Body of pancreas (tissue), 4 donors: ENCODE results near the gene KRTAP10-1. TPM values are rescaled to one million over a fixed set of nuclear protein-coding genes. Genes with fewer than 3 reads are reported as not detected.

Experiments
- ATAC-seq: fragments of 150-250 bp; one replicate; pipeline ENCODE4 v1.9.1; 2016
- DNase-seq, 4 donors: peaks; one replicate each; pipeline ENCODE4 v3.0.0-alpha.2; 2019
- H3K27ac ChIP-seq, 4 donors: fragments of 200-600 bp; sonication (generic); 1 replicate in 3 of 4; 2 replicates in 1 of 4; pipeline versions ENCODE4 v1.5.1 to v1.6.1; 2016 to 2019; ENCODE audit warnings: mild to moderate bottlenecking in 1 of 4, mixed read lengths in 1 of 4, moderate library complexity in 1 of 4
- H3K27me3 ChIP-seq, 2 donors: fragments of 200-600 bp; sonication (generic); one replicate each; pipeline ENCODE4 v1.6.0; 2016; ENCODE audit warnings: mild to moderate bottlenecking in 1 of 2
- H3K36me3 ChIP-seq, 2 donors: fragments of 200-600 bp; sonication (generic); replicated peaks in 1 of 2; 2 replicates each; pipeline ENCODE4 v1.5.1; 2016; ENCODE audit warnings: low read depth in 2 of 2; ENCODE audit not compliant: insufficient read depth in 1 of 2
- H3K4me1 ChIP-seq: fragments of 200-600 bp; sonication (generic); one replicate; pipeline ENCODE4 v1.6.0; 2016
- H3K4me3 ChIP-seq, 2 donors: fragments of 200-600 bp; sonication (generic); 1 replicate in 1 of 2; 2 replicates in 1 of 2; pipeline ENCODE4 v1.5.1; 2016 to 2019
- H3K9me3 ChIP-seq, 3 donors: fragments of 200-600 bp; sonication (generic); 1 replicate in 2 of 3; 2 replicates in 1 of 3; pipeline ENCODE4 v1.5.1; 2016
- POLR2A ChIP-seq, 3 donors: fragments of 450-650 bp; IDR thresholded peaks; one replicate each; pipeline ENCODE4 v1.6.1; 2016; ENCODE audit warnings: antibody characterized with exemption in 3 of 3, mild to moderate bottlenecking in 2 of 3
- WGBS, 2 donors: methylation state at CpG; one replicate each; pipeline ENCODE4 v1.1.5; 2017; 5-methylcytosine and 5-hydroxymethylcytosine counted together
- intact Hi-C: fragments of 100-400 bp; cut with DNase I; formaldehyde crosslinking; loops from one replicate; pipeline ENCODE4 v1.15.1; 2023
- total RNA-seq, 2 donors: library from RNA; depleted of rRNA; stranded (reverse); fragments of >200 nt; gene quantifications; one replicate each; pipeline ENCODE4 v1.1.0, GENCODE V29; 2016
- TF ChIP-seq, protein P1 (sequence below), 7 experiments: fragments of 450-650 bp in 4 of 7; fragments of 200-600 bp in 3 of 7; sonication (generic) in 3 of 7; IDR thresholded peaks; one replicate each; pipeline ENCODE4 v1.5.1; 2016 to 2019; ENCODE audit warnings: antibody characterized with exemption in 7 of 7

The KRTAP10-1 gene
- total RNA-seq, 2 donors from 2014 or later = not detected

DNA sequence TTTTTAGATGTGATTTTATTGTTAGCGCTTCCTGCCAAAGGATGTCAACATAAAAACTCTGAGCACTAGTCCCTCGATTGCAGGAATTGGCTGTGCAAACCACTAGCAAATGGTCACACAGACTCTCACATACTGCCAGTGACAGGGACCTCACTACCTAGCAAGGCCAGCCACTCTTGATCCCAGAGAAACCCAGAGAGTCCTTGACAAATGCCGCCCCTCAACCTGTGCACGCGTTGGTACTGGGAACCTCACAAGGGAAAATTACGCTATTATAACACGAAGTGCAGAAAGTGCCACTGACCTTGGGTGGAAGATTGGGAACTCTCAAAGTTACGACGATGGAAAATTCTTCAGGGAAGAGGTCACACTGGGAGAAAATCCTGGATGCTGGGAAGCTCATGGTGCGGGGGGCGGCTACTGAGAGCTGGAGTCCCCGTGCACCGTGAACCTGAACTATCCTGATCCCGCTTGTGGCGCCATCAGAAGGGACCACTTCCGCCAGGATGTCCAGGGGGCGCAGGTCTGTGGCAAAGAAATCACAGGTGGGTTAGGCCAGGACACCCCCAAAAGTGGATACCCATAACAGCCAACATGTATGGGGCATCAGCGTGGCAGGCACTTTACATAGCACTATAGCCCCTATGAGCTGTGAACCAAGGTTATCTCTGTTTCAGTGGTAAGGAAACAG, 27.6 kb upstream of the KRTAP10-1 start:
- DNase-seq (no peak), ATAC-seq (no peak)
- H3K27ac ChIP-seq = no peak overlapping the region
- no peaks in the 10 kb centered on the region for H3K27me3 ChIP-seq
- TF ChIP-seq, protein P1, sequence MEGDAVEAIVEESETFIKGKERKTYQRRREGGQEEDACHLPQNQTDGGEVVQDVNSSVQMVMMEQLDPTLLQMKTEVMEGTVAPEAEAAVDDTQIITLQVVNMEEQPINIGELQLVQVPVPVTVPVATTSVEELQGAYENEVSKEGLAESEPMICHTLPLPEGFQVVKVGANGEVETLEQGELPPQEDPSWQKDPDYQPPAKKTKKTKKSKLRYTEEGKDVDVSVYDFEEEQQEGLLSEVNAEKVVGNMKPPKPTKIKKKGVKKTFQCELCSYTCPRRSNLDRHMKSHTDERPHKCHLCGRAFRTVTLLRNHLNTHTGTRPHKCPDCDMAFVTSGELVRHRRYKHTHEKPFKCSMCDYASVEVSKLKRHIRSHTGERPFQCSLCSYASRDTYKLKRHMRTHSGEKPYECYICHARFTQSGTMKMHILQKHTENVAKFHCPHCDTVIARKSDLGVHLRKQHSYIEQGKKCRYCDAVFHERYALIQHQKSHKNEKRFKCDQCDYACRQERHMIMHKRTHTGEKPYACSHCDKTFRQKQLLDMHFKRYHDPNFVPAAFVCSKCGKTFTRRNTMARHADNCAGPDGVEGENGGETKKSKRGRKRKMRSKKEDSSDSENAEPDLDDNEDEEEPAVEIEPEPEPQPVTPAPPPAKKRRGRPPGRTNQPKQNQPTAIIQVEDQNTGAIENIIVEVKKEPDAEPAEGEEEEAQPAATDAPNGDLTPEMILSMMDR (IDR thresholded peaks at IDR 0.05) = no peak
- no peak for TF ChIP-seq POLR2A (IDR thresholded peaks at IDR 0.05)
- WGBS, 2 donors = 76 to 87% methylated on average over 17 to 18 of the region's 18 CpGs
- no peaks in the 10 kb centered on the region for H3K36me3 ChIP-seq
- intact Hi-C loops = no loop called here
- no peak overlapping the region for H3K4me3 ChIP-seq
- H3K9me3 ChIP-seq = no peaks in the 10 kb centered on the region
- no peaks in the 10 kb centered on the region for H3K4me1 ChIP-seq

DNA sequence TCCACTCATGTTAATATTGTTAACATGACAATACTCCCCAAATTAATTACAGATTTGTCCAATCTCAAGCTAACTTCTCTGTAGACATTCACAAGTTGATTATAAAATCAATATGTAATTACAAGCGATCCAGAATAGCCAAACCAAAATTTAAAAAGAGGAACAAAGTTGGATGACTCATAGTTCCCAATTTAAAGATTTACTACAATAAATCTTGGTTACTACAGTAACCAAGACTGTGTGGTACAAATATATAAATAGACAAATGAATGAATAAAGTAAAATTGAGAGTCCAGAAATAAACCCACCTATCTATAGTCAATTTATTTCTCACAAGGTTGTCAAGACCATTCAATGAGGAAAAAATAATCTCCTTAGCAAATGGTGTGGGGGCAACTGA, 26.4 kb upstream of the KRTAP10-1 start:
- Histone ChIP-seq H3K4me1 (no peaks in the 10 kb centered on the region), H3K9me3 (no peaks in the 10 kb centered on the region), H3K27ac (no peak overlapping the region), H3K27me3 (no peaks in the 10 kb centered on the region), H3K36me3 (no peaks in the 10 kb centered on the region), H3K4me3 (no peak overlapping the region)
- intact Hi-C loops = no loop called here
- DNase-seq (no peak), ATAC-seq (no peak)
- 22 to 23% methylated on average over 1 of the region's 1 CpG for WGBS, 2 donors
- TF ChIP-seq POLR2A (IDR thresholded peaks at IDR 0.05) = no peak
- TF ChIP-seq, protein P1 (IDR thresholded peaks at IDR 0.05) = no peak

DNA sequence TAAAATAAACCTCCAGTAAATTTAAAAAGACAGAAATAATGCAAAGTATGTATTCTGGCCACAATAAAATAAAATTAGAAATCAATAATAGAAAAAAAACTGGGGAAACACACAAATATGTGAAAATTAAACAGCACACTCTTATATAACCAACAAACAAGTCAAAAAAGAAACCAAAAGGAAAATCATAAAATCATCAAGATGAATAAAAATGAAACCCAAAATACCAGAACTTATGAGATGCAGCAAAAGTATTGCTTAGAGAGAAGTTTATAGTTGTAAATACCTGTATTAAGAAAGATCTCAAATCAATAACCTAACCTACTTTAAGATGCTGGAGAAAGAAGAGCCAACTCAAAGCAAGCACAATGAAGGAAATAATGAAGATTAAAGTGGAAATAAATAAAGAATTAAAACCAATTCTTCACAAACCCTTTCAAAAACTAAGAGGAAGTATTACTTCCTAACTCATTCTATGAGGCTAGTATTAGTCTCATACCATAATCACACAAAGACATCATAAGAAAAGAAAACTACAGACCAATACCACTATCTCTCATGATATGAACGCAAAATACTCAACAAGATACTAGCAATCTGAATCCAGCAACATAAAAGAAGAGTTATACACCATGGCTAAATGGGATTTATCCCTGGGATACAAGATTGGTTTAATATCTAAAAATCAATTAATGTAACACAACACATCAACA, 25.0 kb upstream of the KRTAP10-1 start:
- WGBS, 2 donors = 0 to 65% methylated on average over 1 of the region's 1 CpG
- Histone ChIP-seq H3K36me3 (no peaks in the 10 kb centered on the region), H3K4me1 (no peaks in the 10 kb centered on the region), H3K27me3 (no peaks in the 10 kb centered on the region), H3K4me3 (no peak overlapping the region), H3K9me3 (no peaks in the 10 kb centered on the region), H3K27ac (no peak overlapping the region)
- TF ChIP-seq, protein P1 (IDR thresholded peaks at IDR 0.05) = no peak
- no peak for TF ChIP-seq POLR2A (IDR thresholded peaks at IDR 0.05)
- intact Hi-C loops = no loop called here
- DNase-seq (no peak), ATAC-seq (no peak)

DNA sequence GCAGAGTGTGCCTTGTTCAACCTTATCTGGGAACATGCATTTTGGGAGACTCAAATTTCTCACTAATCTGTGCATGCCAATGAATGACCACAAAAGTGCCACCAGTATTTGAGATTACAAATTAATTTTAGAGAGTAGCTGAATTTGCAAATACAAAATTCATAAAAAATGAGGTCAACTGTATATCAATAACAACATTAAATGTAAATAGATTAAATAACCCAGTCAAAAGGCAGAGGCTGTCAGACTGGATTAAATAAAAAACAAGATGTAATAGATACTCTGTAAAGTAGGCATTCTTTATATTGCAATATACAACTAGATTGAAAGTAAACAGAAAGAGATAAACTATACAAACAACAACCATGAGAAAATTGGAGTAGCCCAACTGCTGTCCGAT, 24.1 kb upstream of the KRTAP10-1 start:
- Histone ChIP-seq H3K9me3 (no peaks in the 10 kb centered on the region), H3K4me3 (no peak overlapping the region), H3K4me1 (no peaks in the 10 kb centered on the region), H3K36me3 (no peaks in the 10 kb centered on the region), H3K27ac (no peak overlapping the region), H3K27me3 (no peaks in the 10 kb centered on the region)
- ATAC-seq = no peak
- intact Hi-C loops = no loop called here
- TF ChIP-seq POLR2A (IDR thresholded peaks at IDR 0.05) = no peak
- TF ChIP-seq, protein P1 (IDR thresholded peaks at IDR 0.05) = no peak
- WGBS, 2 donors = 55 to 58% methylated on average over 1 of the region's 1 CpG
- DNase-seq = no peak
